Psoas muscle (tissue), 8 donors: Measurements from ENCODE around the gene S100A7. TPM values are rescaled to one million over a fixed set of nuclear protein-coding genes. Genes with fewer than 3 reads are reported as not detected.
A peak's percentile ranks its signal among the peaks of the same experiment; 100 is the strongest.

Experiments used
- ATAC-seq, 4 donors: fragments of 200-7000 bp; cut with Tn5 transposase; one replicate each; pipeline ENCODE4 v1.9.1; 2020; ENCODE audit warnings: moderate library complexity in 3 of 4, mild to moderate bottlenecking in 2 of 4
- DNase-seq, 2 donors: peaks; one replicate each; pipeline ENCODE4 v3.0.0-alpha.2; 2020
- H3K27ac ChIP-seq: fragments of 200-600 bp; one replicate; pipeline ENCODE4 v1.8.0; 2022
- H3K27me3 ChIP-seq, 3 donors: fragments of 200-600 bp in 1 of 3; one replicate each; pipeline versions ENCODE4 v1.6.1 to v1.8.0; 2013 to 2022; ENCODE audit warnings: low read length in 2 of 3, mild to moderate bottlenecking in 2 of 3, moderate library complexity in 1 of 3; ENCODE audit not compliant: insufficient read depth in 3 of 3
- H3K36me3 ChIP-seq, 2 donors: fragments of 200-600 bp in 1 of 2; one replicate each; pipeline versions ENCODE4 v1.6.1 to v1.8.0; 2013 to 2022; ENCODE audit warnings: low read depth in 1 of 2, mild to moderate bottlenecking in 1 of 2, moderate library complexity in 1 of 2; ENCODE audit not compliant: insufficient read depth in 1 of 2
- H3K4me1 ChIP-seq: fragments of 200-600 bp; one replicate; pipeline ENCODE4 v1.8.0; 2022
- H3K4me3 ChIP-seq: fragments of 200-600 bp; one replicate; pipeline ENCODE4 v1.8.0; 2022; ENCODE audit warnings: mild to moderate bottlenecking
- H3K9me3 ChIP-seq: fragments of 200-600 bp; one replicate; pipeline ENCODE4 v1.8.0; 2022
- WGBS, 3 donors: extraction: QIAGEN DNeasy Blood & Tissue Kit; methylation state at CpG; one replicate each; pipeline versions ENCODE4 v1.1.6 to v1.1.7; 2013; 5-methylcytosine and 5-hydroxymethylcytosine counted together
- intact Hi-C, 2 donors: fragments of 100-400 bp; cut with DNase I; formaldehyde crosslinking; loops; one replicate each; pipeline versions ENCODE4 v1.11.0 to v1.14.2; 2022
- long read RNA-seq, 2 donors: library from polyadenylated mRNA; unstranded; transcript quantifications; one replicate each; pipeline ENCODE4 v2.0.0, GENCODE V29; 2021
- polyA plus RNA-seq, 3 donors: library from polyadenylated mRNA; stranded (reverse); fragments of 200-250 nt; gene quantifications; one replicate each; pipeline ENCODE4 v1.2.3, GENCODE V29; 2013
- total RNA-seq, 4 donors: library from RNA; stranded (reverse); fragmentation: NEBNext Ultra II Directional in 2 of 4; extraction: Animal tissue kit (Norgen Biotek cat#: 25700) in 2 of 4; gene quantifications; one replicate each; pipeline versions ENCODE4 v1.2.1 to v1.2.4, GENCODE V29; 2021 to 2023
- TF ChIP-seq, protein P1 (sequence below): fragments of 200-600 bp; IDR thresholded peaks from one replicate; pipeline ENCODE4 v1.8.0; 2022; ENCODE audit warnings: antibody characterized with exemption
- donor health status: healthy with polysubstance abuse.
- donor health status: DM: no; HTN: no; CAD: no; lungs with moderate emphysema.
- donor health status: Bipolar disorder and iron deficiency.
- donor health status: healthy.
- donor health status: DM: yes; HTN: yes; CAD: no.
- donor health status: DM: no; HTN: no; CAD: no.
- donor health status: DM: no; HTN: no; CAD: no.
- donor health status: DM: yes; HTN: yes; CAD: no.

The S100A7 gene
- total RNA-seq (under 1 TPM in 1 of 4 donors, not detected in 3; 0.60 TPM), polyA plus RNA-seq (not detected)
- long read RNA-seq, donor 1, result 0 reads
- long read RNA-seq, donor 2, result 0 reads

DNA sequence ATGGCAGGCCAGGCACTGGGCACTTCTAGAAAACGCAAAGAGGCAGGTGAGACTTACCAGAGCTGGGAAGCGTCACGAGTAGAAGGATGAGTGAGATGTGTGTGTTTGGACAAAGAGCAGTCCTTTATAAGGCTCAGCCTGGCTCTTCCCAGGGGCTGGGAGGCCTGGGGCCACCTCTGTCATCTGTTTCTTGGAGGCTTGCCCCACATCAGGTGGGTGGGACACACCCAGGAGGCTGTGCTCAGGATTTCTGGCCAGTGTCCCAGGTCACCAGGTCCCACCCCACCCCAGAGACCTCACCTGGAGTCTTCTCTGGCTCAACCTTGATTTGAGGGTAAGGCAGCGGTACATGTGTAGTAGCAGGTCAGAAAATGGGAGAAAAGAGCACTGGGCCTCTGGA, at the start of gene S100A7:
TSS of gene S100A7 (minus strand) at position 101 of the 400 bp plus-strand sequence. CDS start 1,638 bp downstream, outside the sequence.
- Histone ChIP-seq H3K27ac (no peak within 1 kb of the TSS), H3K27me3 (peaks cover 0 to 9% (median 0%) of the 10 kb centered on the region in 3 donors), H3K36me3 (no peaks in the 10 kb centered on the region), H3K4me1 (no peaks in the 10 kb centered on the region), H3K4me3 (no peak within 1 kb of the TSS), H3K9me3 (no peaks in the 10 kb centered on the region)
- no peak for ATAC-seq
- no peak for DNase-seq
- intact Hi-C loops, result no loop called here
- 75 to 91% (median 83%) methylated on average over 4 of the region's 4 CpGs for WGBS, 3 donors
- TF ChIP-seq, protein P1, sequence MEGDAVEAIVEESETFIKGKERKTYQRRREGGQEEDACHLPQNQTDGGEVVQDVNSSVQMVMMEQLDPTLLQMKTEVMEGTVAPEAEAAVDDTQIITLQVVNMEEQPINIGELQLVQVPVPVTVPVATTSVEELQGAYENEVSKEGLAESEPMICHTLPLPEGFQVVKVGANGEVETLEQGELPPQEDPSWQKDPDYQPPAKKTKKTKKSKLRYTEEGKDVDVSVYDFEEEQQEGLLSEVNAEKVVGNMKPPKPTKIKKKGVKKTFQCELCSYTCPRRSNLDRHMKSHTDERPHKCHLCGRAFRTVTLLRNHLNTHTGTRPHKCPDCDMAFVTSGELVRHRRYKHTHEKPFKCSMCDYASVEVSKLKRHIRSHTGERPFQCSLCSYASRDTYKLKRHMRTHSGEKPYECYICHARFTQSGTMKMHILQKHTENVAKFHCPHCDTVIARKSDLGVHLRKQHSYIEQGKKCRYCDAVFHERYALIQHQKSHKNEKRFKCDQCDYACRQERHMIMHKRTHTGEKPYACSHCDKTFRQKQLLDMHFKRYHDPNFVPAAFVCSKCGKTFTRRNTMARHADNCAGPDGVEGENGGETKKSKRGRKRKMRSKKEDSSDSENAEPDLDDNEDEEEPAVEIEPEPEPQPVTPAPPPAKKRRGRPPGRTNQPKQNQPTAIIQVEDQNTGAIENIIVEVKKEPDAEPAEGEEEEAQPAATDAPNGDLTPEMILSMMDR, result no peak

DNA sequence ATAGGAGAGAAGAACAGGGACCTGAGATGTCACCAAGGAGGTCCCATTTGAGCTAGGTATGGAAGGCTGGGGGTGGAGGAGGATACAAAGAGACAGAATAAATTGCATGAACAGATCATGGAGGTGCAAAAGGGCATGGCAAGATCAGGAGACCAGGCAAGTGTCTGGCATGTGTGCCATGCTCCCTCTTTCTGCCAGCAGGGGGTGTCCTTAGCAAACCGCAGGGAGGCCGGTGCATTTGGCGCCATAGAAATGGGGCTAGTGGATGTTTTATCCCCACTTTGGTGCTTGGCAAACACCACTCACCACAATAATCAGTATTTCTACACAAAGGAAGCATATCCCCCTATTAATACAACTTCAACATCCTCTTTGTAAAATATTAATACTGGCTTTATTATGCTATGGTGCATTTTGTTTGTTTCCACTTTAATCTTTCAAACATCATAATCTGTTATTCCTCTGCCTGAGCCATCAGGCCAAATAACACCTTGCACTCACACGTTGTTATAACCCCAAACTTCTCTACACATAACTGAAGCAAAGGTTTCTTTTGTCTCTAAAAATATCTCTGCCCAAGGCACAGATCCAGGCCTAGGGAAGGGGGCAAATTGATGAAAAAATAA, 49.4 kb upstream of the S100A7 start:
- Histone ChIP-seq H3K9me3 (no peaks in the 10 kb centered on the region), H3K36me3 (no peaks in the 10 kb centered on the region), H3K27ac (no peak overlapping the region), H3K27me3 (no peaks in the 10 kb centered on the region), H3K4me3 (no peak overlapping the region), H3K4me1 (peaks cover 14% of the 10 kb centered on the region)
- DNase-seq (peak in 1 of 2 donors; percentile 63), ATAC-seq (peak in 1 of 4 donors; percentile 33)
- intact Hi-C loops, result loop anchor here (2.0 to 10.0 kb wide), 5 partner anchors 57 to 927 kb away; partner anchors contain the start of gene S100A14 (in 2 of the 2)
- TF ChIP-seq, protein P1, result peak; percentile 49
- 66 to 76% (median 71%) methylated on average over 4 of the region's 4 CpGs for WGBS, 3 donors

DNA sequence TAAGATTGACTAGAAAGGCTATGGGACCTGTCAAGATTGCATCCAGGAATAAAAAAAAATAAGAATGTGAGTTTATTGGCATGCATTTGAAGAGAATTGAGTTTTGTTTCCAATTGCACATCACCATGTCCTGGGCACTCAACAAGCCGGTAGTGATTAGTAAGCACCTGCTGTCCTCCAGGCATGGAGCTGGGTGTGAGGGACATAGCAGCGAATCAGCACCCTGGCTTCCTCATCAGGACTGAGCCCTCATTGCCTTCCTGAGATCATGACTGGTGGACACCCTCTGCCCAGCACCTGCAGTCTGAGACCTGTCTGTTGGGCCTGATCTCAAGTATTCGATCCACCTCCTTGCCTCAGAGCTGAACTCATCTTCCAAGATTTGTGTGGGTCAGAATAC, 48.6 kb upstream of the S100A7 start:
- Histone ChIP-seq H3K36me3 (no peaks in the 10 kb centered on the region), H3K27ac (no peak overlapping the region), H3K4me1 (peaks cover 14% of the 10 kb centered on the region), H3K27me3 (no peaks in the 10 kb centered on the region), H3K9me3 (no peaks in the 10 kb centered on the region), H3K4me3 (no peak overlapping the region)
- no peak for DNase-seq
- intact Hi-C loops, result loop anchor here in 1 of 2 donors (5.0 kb wide), 2 partner anchors 238 to 928 kb away; no protein-coding TSS in a partner anchor
- WGBS, 3 donors, result 88 to 89% (median 88%) methylated on average over 3 of the region's 3 CpGs
- ATAC-seq, result no peak
- TF ChIP-seq, protein P1, result no peak

DNA sequence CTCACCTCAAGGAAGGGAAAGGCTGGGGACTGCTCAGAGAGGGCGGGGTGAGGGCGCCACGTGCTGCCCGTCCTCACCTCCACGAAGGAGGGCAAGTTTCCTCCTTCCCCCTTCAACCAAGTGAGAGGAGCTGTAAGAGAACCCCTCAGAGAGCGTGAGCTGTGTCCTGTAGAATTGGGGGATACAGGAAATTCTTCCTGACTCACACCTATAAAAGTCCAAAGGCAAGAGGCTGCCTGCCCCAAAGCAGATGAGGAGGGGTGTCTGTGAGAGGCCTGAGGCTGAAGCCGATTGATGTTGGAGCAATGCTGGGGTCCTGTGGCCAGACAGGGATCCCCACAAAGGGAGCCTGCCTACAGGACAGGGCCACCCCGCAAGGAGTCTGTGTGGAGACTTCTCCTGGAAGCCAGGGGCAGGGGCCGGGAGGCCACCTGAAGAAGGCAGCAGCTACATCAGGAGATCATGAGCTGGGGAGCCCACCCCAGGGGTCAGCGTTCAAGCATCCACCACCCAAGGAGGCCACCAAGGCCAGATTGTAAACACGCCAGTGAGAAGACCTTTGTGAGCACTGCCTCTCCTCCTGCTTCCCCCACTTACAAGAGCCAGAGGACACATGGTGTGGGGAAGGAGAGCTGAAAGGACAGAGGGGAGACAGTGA, 47.6 kb upstream of the S100A7 start:
- intact Hi-C loops, result loop anchor here in 1 of 2 donors (5.0 kb wide), 2 partner anchors 239 to 929 kb away; no protein-coding TSS in a partner anchor

More for the DNA sequence above, 47.6 kb upstream of the S100A7 start:
- no peak for ATAC-seq
- 89 to 91% (median 90%) methylated on average over 11 of the region's 11 CpGs for WGBS, 3 donors
- Histone ChIP-seq H3K4me3 (no peak overlapping the region), H3K9me3 (no peaks in the 10 kb centered on the region), H3K4me1 (peaks cover 14% of the 10 kb centered on the region), H3K27ac (no peak overlapping the region), H3K27me3 (no peaks in the 10 kb centered on the region), H3K36me3 (no peaks in the 10 kb centered on the region)
- no peak for DNase-seq
- TF ChIP-seq, protein P1, result no peak
